GM18511 (cell line): Measurements from ENCODE around the gene THRB.

Source experiments
- ATAC-seq: cut with Tn5 transposase; IDR thresholded peaks from one replicate; pipeline ENCODE4 v1.9.1; 2021; ENCODE audit warnings: mild to moderate bottlenecking, moderate library complexity; ENCODE audit not compliant: unreplicated experiment

THRB gene

GRCh38 chr3:24385012-24385615 lies 109.5 kb downstream of the THRB start:
- no peak for ATAC-seq

GRCh38 chr3:24382647-24383046 lies 112.0 kb downstream of the THRB start:
- no peak for ATAC-seq

GRCh38 chr3:24379936-24380335 lies 114.7 kb downstream of the THRB start:
- no peak for ATAC-seq

- ATAC-seq = no peak
Observed at GRCh38 chr3:24378313-24378712, 116.3 kb downstream of the THRB start.

GRCh38 chr3:24377218-24377993 lies 117.2 kb downstream of the THRB start:
- no peak for ATAC-seq

- ATAC-seq = no peak
Observed at GRCh38 chr3:24375947-24376384, 118.7 kb downstream of the THRB start.

GRCh38 chr3:24374801-24375200 lies 119.8 kb downstream of the THRB start:
- ATAC-seq = no peak

GRCh38 chr3:24373198-24373959 lies 121.3 kb downstream of the THRB start:
- ATAC-seq = no peak

GRCh38 chr3:24372559-24373197 lies 122.0 kb downstream of the THRB start:
- no peak for ATAC-seq

- ATAC-seq = no peak
Observed at GRCh38 chr3:24370352-24371090, 124.1 kb downstream of the THRB start.

- no peak for ATAC-seq
Observed at GRCh38 chr3:24368605-24369004, 126.0 kb downstream of the THRB start.

GRCh38 chr3:24367664-24368264 lies 126.9 kb downstream of the THRB start:
- ATAC-seq = no peak

- ATAC-seq = no peak
Observed at GRCh38 chr3:24367216-24367615, 127.4 kb downstream of the THRB start.

- ATAC-seq = no peak
Observed at GRCh38 chr3:24365168-24365567, 129.5 kb downstream of the THRB start.

- no peak for ATAC-seq
Observed at GRCh38 chr3:24364359-24364758, 130.3 kb downstream of the THRB start.

- ATAC-seq = no peak
Observed at GRCh38 chr3:24363242-24363641, 131.4 kb downstream of the THRB start.

GRCh38 chr3:24361623-24362022 lies 133.0 kb downstream of the THRB start:
- ATAC-seq = no peak

GRCh38 chr3:24360957-24361356 lies 133.7 kb downstream of the THRB start:
- ATAC-seq = no peak

GRCh38 chr3:24359645-24360462 lies 134.8 kb downstream of the THRB start:
- no peak for ATAC-seq
